Mammary epithelial cell (primary cell): Measurements from ENCODE around the gene MRO.

Source experiments
- CTCF ChIP-seq, 2 donors: IDR thresholded peaks in 1 of 2; conservative IDR thresholded peaks in 1 of 2; 2 replicates each; pipeline ENCODE4 v1.5.1; 2011 to 2012; ENCODE audit warnings: inconsistent platforms in 2 of 2, low read length in 2 of 2, mild to moderate bottlenecking in 2 of 2, control low read depth in 1 of 2, low read depth in 1 of 2; ENCODE audit not compliant: insufficient read depth in 1 of 2; ENCODE audit errors: extremely low read depth in 1 of 2
- EZH2 ChIP-seq: IDR thresholded peaks from 2 replicates; pipeline ENCODE4 v1.6.1; 2012; ENCODE audit warnings: low read length, inconsistent platforms, borderline replicate concordance

GRCh38 chr18:50750546-50750945, 69.3 kb downstream of the MRO start:
- TF ChIP-seq CTCF (conservative IDR thresholded peaks at IDR 0.05 in 1 of 2, IDR thresholded peaks at IDR 0.05 in 1 of 2; ENCODE audit: extremely low read depth in 1 of 2, insufficient read depth in 1 of 2, low read depth in 1 of 2, low read length in 2 of 2) (no peak), EZH2 (no peak)
